ENCODE measurements around the gene TXNDC5.

The TXNDC5 gene

GRCh38 chr6:7960141-7960540, 49.6 kb upstream of the TXNDC5 start (continued):
- TF ChIP-seq ZNF585B (tag by site-specific recombination; IDR thresholded peaks at IDR 0.05), result no peak
- no peak for TF ChIP-seq ZNF76 (tag by site-specific recombination; IDR thresholded peaks at IDR 0.05; ENCODE audit: borderline replicate concordance, low read depth)

DNA sequence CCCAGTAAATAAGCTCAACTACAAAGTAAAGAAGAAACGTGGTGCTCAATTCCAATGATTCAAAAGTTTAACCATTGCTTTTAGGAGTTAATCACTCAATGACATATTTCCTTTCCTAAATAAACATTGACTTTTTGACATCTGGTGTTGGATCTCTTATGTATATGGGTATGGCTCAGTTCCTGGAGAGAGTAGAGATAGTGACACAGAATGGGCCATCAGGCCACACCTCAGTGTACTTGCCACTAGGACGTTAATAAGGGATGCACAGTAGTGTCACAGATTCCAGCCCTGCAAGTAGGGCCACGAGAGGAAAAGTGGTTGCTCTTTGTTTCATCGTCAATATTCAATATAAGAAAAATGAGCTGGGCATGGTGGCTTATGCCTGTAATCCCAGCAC, 48.9 kb upstream of the TXNDC5 start:
- no peak overlapping the region for H3K4me3 ChIP-seq (ENCODE audit: low read depth, low read length)
- TF ChIP-seq ZBTB1 (tag by site-specific recombination; IDR thresholded peaks at IDR 0.05) (no peak), ZNF184 (tag by site-specific recombination; IDR thresholded peaks at IDR 0.05) (no peak), GLIS2 (tag by site-specific recombination; IDR thresholded peaks at IDR 0.05) (no peak), SALL2 (tag by site-specific recombination; IDR thresholded peaks at IDR 0.05; ENCODE audit: borderline replicate concordance) (no peak), ZNF311 (tag by site-specific recombination; IDR thresholded peaks at IDR 0.05; ENCODE audit: borderline replicate concordance) (no peak), ZNF433 (tag by site-specific recombination; IDR thresholded peaks at IDR 0.05; ENCODE audit: low read depth) (no peak), ZNF354C (tag by site-specific recombination; IDR thresholded peaks at IDR 0.05; ENCODE audit: borderline replicate concordance, low read depth) (no peak), ZNF248 (tag by site-specific recombination; IDR thresholded peaks at IDR 0.05) (no peak), HOXD13 (CRISPR knock-in tag; IDR thresholded peaks at IDR 0.05; ENCODE audit: borderline replicate concordance) (no peak), ZNF404 (tag by site-specific recombination; IDR thresholded peaks at IDR 0.05) (no peak), ZNF239 (tag by site-specific recombination; IDR thresholded peaks at IDR 0.05) (no peak), ZNF600 (tag by site-specific recombination; IDR thresholded peaks at IDR 0.05) (no peak), ZNF561 (tag by site-specific recombination; IDR thresholded peaks at IDR 0.05; ENCODE audit: borderline replicate concordance) (no peak), ZNF555 (tag by site-specific recombination; conservative IDR thresholded peaks at IDR 0.05) (no peak), GFI1B (tag by site-specific recombination; IDR thresholded peaks at IDR 0.05) (no peak), ZNF202 (tag by site-specific recombination; IDR thresholded peaks at IDR 0.05; ENCODE audit: borderline replicate concordance) (no peak), ZBTB17 (tag by site-specific recombination; IDR thresholded peaks at IDR 0.05) (no peak), BCL11B (tag by site-specific recombination; IDR thresholded peaks at IDR 0.05; ENCODE audit: low read depth) (no peak)
- TF ChIP-seq, protein P1, sequence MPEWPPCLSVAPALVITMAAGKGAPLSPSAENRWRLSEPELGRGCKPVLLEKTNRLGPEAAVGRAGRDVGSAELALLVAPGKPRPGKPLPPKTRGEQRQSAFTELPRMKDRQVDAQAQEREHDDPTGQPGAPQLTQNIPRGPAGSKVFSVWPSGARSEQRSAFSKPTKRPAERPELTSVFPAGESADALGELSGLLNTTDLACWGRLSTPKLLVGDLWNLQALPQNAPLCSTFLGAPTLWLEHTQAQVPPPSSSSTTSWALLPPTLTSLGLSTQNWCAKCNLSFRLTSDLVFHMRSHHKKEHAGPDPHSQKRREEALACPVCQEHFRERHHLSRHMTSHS (tag by site-specific recombination; IDR thresholded peaks at IDR 0.05), result no peak
- TF ChIP-seq, protein P2, sequence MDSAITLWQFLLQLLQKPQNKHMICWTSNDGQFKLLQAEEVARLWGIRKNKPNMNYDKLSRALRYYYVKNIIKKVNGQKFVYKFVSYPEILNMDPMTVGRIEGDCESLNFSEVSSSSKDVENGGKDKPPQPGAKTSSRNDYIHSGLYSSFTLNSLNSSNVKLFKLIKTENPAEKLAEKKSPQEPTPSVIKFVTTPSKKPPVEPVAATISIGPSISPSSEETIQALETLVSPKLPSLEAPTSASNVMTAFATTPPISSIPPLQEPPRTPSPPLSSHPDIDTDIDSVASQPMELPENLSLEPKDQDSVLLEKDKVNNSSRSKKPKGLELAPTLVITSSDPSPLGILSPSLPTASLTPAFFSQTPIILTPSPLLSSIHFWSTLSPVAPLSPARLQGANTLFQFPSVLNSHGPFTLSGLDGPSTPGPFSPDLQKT (IDR thresholded peaks at IDR 0.05; ENCODE audit: borderline replicate concordance, low read depth, low read length), result no peak
- no peaks in the 10 kb centered on the region for H3K36me3 ChIP-seq (ENCODE audit: control insufficient read depth in 2 of 2, insufficient read depth in 1 of 2, low read length in 2 of 2)
- no peaks in the 10 kb centered on the region for H3K9me3 ChIP-seq (ENCODE audit: control insufficient read depth, insufficient read depth, low read depth, low read length)
- no peaks in the 10 kb centered on the region for H3K4me1 ChIP-seq (ENCODE audit: control insufficient read depth, insufficient read depth, low read length)
- POLR2A ChIA-PET, result no interaction called here
- no peak overlapping the region for H3K27ac ChIP-seq (ENCODE audit: extremely low read depth, low read depth, low read length)
- CTCF ChIA-PET, result interaction anchor here (0.6 to 1.6 kb wide), 4 partner anchors 9 to 33 kb away, joined by 3 to 6 read pairs (median 4); no protein-coding TSS in a partner anchor

- Histone ChIP-seq H3K36me3 (ENCODE audit: control insufficient read depth in 2 of 2, insufficient read depth in 1 of 2, low read length in 2 of 2) (no peaks in the 10 kb centered on the region), H3K27ac (ENCODE audit: extremely low read depth, low read depth, low read length) (no peak overlapping the region), H3K4me3 (ENCODE audit: low read depth, low read length) (no peak overlapping the region), H3K9me3 (ENCODE audit: control insufficient read depth, insufficient read depth, low read depth, low read length) (no peaks in the 10 kb centered on the region), H3K4me1 (ENCODE audit: control insufficient read depth, insufficient read depth, low read length) (no peaks in the 10 kb centered on the region)
- CTCF ChIA-PET, result no interaction called here
- TF ChIP-seq ZNF791 (tag by site-specific recombination; IDR thresholded peaks at IDR 0.05) (no peak), ZNF157 (tag by site-specific recombination; IDR thresholded peaks at IDR 0.05) (no peak), SALL2 (tag by site-specific recombination; IDR thresholded peaks at IDR 0.05; ENCODE audit: borderline replicate concordance) (no peak), ZNF37A (tag by site-specific recombination; IDR thresholded peaks at IDR 0.05) (no peak), ZNF701 (tag by site-specific recombination; IDR thresholded peaks at IDR 0.05) (no peak)
- TF ChIP-seq, protein P3, sequence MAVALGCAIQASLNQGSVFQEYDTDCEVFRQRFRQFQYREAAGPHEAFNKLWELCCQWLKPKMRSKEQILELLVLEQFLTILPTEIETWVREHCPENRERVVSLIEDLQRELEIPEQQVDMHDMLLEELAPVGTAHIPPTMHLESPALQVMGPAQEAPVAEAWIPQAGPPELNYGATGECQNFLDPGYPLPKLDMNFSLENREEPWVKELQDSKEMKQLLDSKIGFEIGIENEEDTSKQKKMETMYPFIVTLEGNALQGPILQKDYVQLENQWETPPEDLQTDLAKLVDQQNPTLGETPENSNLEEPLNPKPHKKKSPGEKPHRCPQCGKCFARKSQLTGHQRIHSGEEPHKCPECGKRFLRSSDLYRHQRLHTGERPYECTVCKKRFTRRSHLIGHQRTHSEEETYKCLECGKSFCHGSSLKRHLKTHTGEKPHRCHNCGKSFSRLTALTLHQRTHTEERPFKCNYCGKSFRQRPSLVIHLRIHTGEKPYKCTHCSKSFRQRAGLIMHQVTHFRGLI (tag by site-specific recombination; IDR thresholded peaks at IDR 0.05), result no peak
- POLR2A ChIA-PET, result no interaction called here
These were observed 47.9 kb upstream of the TXNDC5 start for GRCh38 chr6:7958464-7958863.

Measured in HEK293 (cell line).